HUES6 (cell line): Measurements from ENCODE around the gene POTEJ.
"Not testable (repeated sequence)": the region's sequence is repeated elsewhere in the genome, so short reads cannot be mapped to it uniquely, and the experiment has no call there.

Experiments
- H3K27ac ChIP-seq: 2 replicates; pipeline ENCODE4 v1.7.0; 2013; ENCODE audit warnings: low read depth, mild to moderate bottlenecking, low read length, inconsistent platforms
- H3K27me3 ChIP-seq: 2 replicates; pipeline ENCODE4 v1.6.1; 2013; ENCODE audit warnings: low read length; ENCODE audit not compliant: control insufficient read depth, insufficient read depth
- H3K36me3 ChIP-seq: 2 replicates; pipeline ENCODE4 v1.6.1; 2013; ENCODE audit warnings: low read length; ENCODE audit not compliant: control insufficient read depth, insufficient read depth
- H3K4me1 ChIP-seq: 2 replicates; pipeline ENCODE4 v1.6.1; 2013; ENCODE audit warnings: low read length; ENCODE audit not compliant: control insufficient read depth, insufficient read depth
- H3K4me3 ChIP-seq: 2 replicates; pipeline ENCODE4 v1.5.1; 2013; ENCODE audit warnings: low read depth, low read length
- H3K9ac ChIP-seq: one replicate; pipeline ENCODE4 v1.6.1; 2013; ENCODE audit warnings: mild to moderate bottlenecking, low read length
- H3K9me3 ChIP-seq: 2 replicates; pipeline ENCODE4 v1.6.1; 2013; ENCODE audit warnings: low read depth, low read length; ENCODE audit not compliant: control insufficient read depth, insufficient read depth

POTEJ gene

DNA sequence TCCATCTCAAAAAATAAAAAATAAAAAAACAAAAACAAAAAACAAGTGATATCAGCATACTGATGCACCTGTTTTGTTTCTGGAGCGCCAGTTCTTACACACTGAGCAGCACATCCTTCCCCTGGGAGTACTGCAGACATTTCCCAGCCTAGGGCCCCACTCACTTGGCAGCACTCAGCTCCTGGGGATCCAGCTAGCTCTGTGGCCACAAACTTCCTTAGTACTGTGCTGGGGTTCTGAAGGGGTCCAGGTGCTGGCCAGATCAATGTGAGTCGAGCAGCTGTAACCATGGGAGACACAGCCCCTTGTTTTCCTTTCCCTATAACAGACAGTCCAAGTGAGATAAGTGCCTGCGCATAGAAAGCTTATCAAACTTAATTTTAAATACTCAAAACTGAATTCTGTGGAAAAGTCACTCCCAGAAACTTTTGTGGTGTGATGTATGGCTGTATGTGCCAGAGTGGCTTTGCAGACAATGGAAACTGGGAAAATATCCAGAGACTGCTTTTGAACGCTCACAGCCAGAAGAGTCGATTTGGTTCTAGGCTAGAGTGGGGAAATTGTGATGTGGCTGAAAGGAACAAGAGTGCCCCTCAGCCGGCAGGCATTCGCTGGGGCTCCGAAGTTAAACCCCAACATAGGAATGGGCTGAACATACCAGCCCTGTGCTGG is 20.9 kb upstream of the POTEJ start:
- not testable (repeated sequence) for H3K9ac ChIP-seq, H3K27ac ChIP-seq, H3K9me3 ChIP-seq

DNA sequence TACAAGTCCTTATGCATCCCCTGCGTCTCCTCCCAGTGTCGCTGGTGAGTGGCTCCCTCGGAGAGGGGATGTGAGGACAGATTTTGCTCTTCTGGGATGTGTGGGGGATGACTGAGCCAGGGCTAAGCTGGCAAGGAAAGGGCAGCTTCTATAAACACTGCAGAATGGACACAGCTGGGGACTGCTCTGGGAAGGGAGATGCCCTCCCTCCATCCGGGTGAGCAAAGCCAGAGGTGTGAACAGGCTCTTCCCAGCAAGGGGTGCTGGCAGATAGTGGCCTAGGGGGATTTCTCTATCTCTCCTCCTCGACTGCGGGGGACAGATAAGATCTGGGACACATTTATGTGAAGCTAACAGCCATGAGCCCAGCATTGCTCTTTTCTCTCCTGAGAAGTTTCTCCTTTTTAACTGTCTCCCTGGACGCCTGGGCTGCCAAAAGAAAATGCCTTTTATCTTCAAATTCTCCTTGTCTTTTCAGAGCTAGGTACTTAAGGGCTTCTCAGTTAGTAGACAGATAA is 20.3 kb upstream of the POTEJ start:
- H3K27ac ChIP-seq = not testable (repeated sequence)

More for the DNA sequence above, 20.9 kb upstream of the POTEJ start:
- not testable (repeated sequence) for H3K36me3 ChIP-seq, H3K4me3 ChIP-seq, H3K4me1 ChIP-seq, H3K27me3 ChIP-seq

DNA sequence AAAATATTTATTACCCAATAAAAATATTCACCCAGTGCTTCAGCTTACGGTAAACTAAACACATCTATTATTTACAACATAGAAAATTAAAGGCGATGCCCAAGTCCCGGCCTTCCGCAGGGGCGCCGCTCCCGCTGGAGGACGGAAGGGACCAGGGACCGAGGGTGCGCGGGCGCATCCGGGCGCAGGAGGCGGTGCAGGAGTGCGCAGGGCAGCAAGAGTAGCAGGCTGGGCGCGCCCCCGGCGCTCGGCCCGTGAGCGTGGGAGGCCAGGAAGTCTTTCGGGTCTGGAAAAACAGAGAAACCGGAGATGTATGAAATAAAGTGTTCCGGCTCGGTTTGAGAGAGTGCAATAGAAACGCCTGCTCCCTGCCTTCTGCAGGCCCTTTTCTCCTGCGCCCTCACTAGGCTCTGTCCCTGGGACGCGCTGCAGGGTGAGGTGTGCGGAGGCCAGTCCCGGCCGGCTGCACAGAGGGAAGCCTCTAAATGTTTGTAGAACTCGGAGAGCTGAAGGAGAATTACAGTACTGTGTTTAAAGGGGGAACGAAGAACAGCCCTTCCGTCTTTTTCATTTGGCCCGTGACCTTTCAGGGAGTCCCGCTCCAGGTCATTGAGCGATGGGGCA is 18.3 kb upstream of the POTEJ start:
- H3K9me3 ChIP-seq, H3K9ac ChIP-seq, H3K36me3 ChIP-seq, H3K27ac ChIP-seq, H3K27me3 ChIP-seq, H3K4me1 ChIP-seq: not testable (repeated sequence)
- H3K4me3 ChIP-seq = peak overlapping the region; percentile 40

More for the DNA sequence above, 20.3 kb upstream of the POTEJ start:
- not testable (repeated sequence) for H3K9ac ChIP-seq, H3K9me3 ChIP-seq, H3K4me3 ChIP-seq, H3K27me3 ChIP-seq, H3K4me1 ChIP-seq, H3K36me3 ChIP-seq

DNA sequence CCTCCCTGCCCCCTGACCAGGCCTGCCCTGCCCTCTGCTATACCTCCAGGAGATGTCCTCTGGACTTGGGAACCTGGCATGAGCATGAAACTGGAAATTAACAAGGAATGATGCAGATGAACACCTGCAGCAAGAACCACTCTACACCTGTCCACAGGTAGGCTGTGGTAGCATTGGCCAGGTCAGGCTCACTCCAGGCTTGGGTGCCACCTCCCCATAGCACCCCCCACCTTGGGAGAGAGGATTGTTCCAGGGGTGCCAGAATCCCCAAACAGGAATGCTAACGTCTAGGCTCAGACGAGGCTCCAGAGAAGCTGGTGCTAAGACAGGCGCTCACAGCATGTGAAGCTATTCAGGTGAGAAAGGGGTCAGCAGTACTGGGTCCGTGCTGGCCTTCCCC is 17.2 kb upstream of the POTEJ start:
- not testable (repeated sequence) for H3K9me3 ChIP-seq, H3K36me3 ChIP-seq, H3K9ac ChIP-seq, H3K27me3 ChIP-seq, H3K4me3 ChIP-seq, H3K27ac ChIP-seq, H3K4me1 ChIP-seq

DNA sequence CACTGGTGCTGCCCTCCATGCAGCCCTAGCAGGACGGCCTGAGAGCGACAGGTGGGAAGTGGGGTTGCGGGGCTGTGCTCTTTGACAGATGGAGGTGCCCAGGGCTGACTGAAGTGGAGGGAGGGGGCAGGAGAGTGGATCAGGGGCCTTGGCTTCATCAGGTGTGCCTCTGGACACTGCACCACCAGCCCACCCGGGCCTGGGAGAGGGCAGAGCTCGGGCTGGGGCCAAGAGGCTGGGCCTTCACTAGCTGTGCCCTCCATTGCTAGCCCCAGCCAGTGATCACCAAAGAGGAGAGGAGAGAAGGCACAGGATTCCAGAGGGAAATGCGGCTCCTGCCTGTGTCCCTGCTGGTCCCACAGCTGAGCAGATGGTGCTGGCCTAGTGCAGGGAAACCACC is 14.5 kb upstream of the POTEJ start:
- not testable (repeated sequence) for H3K27ac ChIP-seq, H3K4me3 ChIP-seq, H3K27me3 ChIP-seq, H3K4me1 ChIP-seq, H3K36me3 ChIP-seq, H3K9me3 ChIP-seq, H3K9ac ChIP-seq

DNA sequence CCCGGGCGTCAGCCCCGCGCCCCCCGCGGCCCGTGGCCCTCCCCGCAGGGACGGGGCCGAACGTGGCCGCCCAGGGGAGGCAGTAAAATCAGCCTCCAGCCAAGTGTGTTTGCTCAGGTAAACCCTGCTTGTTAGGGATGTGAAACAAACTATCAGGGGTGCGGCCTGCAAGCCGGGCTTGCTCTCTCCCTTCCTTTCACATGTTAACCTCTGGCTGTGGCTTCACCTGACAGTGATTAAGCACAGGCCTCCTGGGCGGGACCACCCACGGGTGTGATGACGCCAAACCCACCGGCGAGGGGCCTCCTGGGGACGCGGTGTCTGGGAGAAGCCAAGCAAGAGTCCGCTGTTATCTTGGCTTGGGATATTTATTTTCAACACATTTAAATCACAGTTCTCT is 13.2 kb upstream of the POTEJ start:
- H3K9me3 ChIP-seq, H3K4me1 ChIP-seq, H3K9ac ChIP-seq: not testable (repeated sequence)

DNA sequence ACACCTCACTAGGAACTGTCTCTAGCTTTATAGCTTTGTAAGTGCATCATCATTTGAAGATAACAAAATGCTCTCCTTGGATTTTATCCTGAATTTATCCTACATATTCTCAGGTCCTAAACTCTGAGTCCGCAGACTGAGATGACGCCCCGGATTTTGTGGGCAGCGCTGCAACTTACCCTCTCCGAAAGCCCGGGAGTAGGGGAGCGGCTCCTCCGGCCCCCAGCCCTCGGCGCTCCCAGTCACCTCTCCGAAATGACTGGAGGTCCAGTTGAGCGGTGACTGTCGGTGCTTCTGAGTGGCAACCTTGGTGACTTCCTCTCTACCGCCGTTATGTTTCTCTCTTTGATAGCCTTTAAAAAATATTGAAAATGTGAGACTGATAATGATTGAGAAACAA is 12.8 kb upstream of the POTEJ start:
- H3K9me3 ChIP-seq, H3K4me1 ChIP-seq, H3K27me3 ChIP-seq, H3K36me3 ChIP-seq, H3K4me3 ChIP-seq, H3K27ac ChIP-seq, H3K9ac ChIP-seq: not testable (repeated sequence)

More for the DNA sequence above, 13.2 kb upstream of the POTEJ start:
- H3K4me3 ChIP-seq, H3K27me3 ChIP-seq, H3K27ac ChIP-seq, H3K36me3 ChIP-seq: not testable (repeated sequence)

DNA sequence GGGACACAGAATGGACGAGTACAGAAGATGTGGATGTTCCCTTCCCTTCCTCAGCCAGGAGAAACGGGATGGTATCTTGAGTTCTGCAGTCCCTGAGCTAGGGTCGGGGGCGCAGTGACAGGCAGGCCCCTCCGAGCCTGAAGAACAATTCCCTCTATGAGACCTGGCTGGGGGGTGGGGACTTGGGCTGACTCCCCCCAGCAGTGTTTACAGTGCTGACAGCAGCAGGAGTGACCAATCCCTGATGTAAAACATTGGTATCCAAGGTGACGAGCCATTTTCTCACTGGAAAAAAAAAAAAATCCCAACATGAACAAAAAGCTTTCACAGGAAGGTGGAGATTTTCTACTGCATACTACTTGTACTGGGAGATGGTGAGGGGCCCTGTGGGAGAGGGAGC is 11.8 kb upstream of the POTEJ start, which contains the start of gene CFC1:
Gene CFC1 (minus strand): TSS at position 183 of the 400 bp plus-strand sequence. CDS start 288 bp downstream, outside the sequence.
- not testable (repeated sequence) for H3K36me3 ChIP-seq, H3K4me1 ChIP-seq, H3K27ac ChIP-seq

DNA sequence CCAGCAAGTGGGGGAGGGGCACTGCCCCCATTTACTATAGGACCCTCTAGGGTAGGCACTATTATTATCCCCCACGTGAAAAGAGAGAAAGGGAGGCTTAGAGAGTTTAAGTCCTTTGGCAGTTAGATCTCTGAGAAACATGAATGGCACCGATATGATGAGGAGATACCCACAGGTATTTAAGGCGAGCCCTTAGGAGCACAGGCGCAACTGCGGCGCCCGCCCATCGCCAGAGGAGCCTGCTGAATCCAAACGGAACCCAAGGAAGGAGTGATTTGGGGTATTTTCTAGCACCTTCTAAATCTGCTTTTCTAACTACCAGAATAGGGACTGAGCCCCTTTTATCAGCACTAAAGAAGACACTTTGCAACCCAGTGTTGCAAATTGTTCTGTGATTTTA is 11.3 kb upstream of the POTEJ start:
- not testable (repeated sequence) for H3K27ac ChIP-seq, H3K36me3 ChIP-seq, H3K27me3 ChIP-seq, H3K4me3 ChIP-seq, H3K9me3 ChIP-seq, H3K4me1 ChIP-seq, H3K9ac ChIP-seq

More for the DNA sequence above, 11.8 kb upstream of the POTEJ start, which contains the start of gene CFC1:
- H3K27me3 ChIP-seq, H3K9ac ChIP-seq, H3K4me3 ChIP-seq, H3K9me3 ChIP-seq: not testable (repeated sequence)

DNA sequence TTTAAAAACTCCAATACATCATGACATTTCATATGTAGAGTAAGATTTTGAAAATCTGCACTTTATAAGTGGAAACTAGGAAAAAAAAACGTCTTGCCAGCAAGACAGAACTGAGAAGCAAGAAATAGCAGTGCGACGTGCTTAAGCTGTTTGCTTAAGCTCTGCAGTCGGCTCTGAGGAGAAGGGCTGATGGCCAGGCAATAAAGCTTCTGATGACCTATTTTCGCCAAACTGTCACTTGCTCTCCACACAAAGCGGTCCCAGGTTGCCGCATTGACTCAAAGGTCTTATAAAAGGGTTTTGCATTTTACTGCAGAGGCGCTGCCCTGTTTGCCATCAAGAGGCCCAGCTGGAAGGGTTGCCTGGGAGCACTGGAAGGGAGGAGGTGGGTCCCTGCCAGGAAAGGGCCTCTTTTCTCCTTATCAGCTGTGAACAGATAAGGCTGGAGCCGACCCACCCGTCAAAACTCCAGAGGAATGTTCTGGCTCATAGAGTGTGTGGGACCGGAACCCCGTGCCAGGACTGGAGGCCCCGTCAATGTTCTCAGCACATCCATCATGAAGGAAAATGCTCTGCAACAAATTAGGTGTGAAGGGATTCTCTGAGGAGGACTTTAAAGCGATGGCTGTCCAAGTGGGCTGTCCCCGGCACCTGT is 9.5 kb upstream of the POTEJ start:
- H3K4me3 ChIP-seq, H3K9me3 ChIP-seq, H3K4me1 ChIP-seq, H3K27me3 ChIP-seq, H3K27ac ChIP-seq, H3K9ac ChIP-seq, H3K36me3 ChIP-seq: not testable (repeated sequence)

DNA sequence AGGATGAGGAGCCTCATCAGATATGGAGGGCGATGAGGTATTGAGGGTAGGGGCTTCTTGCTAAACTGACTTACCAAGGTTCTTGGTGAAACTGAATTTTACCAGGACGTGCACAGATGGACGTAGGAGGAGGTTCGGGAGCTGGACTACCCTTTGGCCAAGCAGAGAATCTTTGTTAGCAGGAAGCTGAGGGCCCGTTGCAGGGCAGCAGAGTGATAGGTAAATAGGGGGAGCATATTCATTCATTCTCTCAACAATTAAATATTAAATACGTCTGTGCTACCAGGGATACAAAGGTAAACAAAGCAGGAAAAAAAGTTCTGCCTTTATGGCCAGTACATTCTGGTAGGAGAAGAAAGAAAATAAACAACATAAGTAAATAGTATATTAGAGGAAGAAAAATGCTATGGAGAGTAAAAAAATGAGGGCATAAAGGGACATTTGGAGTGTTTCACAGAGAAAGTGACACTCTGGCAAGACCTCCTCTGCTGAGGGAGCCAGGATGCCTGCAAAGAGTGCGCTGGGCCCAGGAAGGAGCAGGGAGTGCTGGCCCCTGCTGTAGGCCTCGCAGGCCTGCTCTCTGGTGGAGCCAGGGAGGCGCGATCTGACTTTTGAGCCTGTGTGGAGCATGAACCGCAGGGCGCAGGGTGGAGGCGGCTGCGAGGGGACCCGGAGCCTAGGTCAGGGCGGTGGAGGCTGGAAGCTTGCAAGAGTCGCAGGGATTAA is 2.8 kb upstream of the POTEJ start:
- H3K9ac ChIP-seq, H3K9me3 ChIP-seq, H3K4me1 ChIP-seq, H3K27me3 ChIP-seq, H3K4me3 ChIP-seq, H3K36me3 ChIP-seq, H3K27ac ChIP-seq: not testable (repeated sequence)
